Peyer's patch (tissue), 4 donors: ENCODE measurements around the gene PKLR.

Experiments used
- CTCF ChIP-seq, 6 experiments: fragments of 450-650 bp in 4 of 6; fragments of 200-600 bp in 2 of 6; sonication (generic) in 1 of 6; IDR thresholded peaks; one replicate each; pipeline ENCODE4 v1.5.1; 2017 to 2019; ENCODE audit warnings: antibody characterized with exemption in 6 of 6, mild to moderate bottlenecking in 3 of 6, moderate library complexity in 1 of 6
- POLR2A ChIP-seq, 2 donors: fragments of 450-650 bp; IDR thresholded peaks; one replicate each; pipeline ENCODE4 v1.5.1; 2017; ENCODE audit warnings: antibody characterized with exemption in 2 of 2, mild to moderate bottlenecking in 2 of 2, moderate library complexity in 2 of 2

- TF ChIP-seq POLR2A (IDR thresholded peaks at IDR 0.05), result no peak
- no peak for TF ChIP-seq CTCF (IDR thresholded peaks at IDR 0.05)
These were observed 16.2 kb downstream of the PKLR start for GRCh38 chr1:155285063-155285462.
